ELR (cell line): ENCODE results near the gene RCC2.

Source experiments
- DNase-seq: peaks from one replicate; pipeline ENCODE4 v3.0.0-alpha.2; 2015; ENCODE audit warnings: low read depth

Gene RCC2

GRCh38 chr1:17372955-17373354 is 66.5 kb downstream of the RCC2 start:
- DNase-seq, result no peak

GRCh38 chr1:17371896-17372295 is 67.6 kb downstream of the RCC2 start, which contains the start of gene PADI6:
PADI6 (plus strand) TSS chr1:17372196; CDS start chr1:17372246, 50 bp downstream.
- DNase-seq, result no peak

DNA sequence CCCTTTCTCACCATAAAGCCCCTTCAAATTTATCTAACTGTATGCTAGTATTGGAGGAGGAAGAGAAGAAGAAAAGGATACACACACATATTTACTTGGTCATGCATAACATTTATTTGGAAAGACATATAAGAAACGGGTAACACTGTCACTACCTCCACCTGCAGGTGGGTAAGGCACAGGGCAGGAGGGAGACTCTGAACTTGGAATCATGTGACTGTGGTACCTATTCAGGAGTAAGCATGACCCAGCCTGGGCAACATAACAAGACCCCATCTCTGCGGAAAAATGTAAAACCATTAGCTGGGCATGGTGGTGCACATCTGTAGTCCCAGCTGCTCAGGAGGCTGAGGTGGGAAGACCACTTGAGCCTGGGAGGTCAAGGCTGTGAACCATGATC is 68.9 kb downstream of the RCC2 start:
- DNase-seq, result peak; percentile 22

- DNase-seq, result peak; percentile 85
These were observed 70.0 kb downstream of the RCC2 start for GRCh38 chr1:17369466-17369865.

DNA sequence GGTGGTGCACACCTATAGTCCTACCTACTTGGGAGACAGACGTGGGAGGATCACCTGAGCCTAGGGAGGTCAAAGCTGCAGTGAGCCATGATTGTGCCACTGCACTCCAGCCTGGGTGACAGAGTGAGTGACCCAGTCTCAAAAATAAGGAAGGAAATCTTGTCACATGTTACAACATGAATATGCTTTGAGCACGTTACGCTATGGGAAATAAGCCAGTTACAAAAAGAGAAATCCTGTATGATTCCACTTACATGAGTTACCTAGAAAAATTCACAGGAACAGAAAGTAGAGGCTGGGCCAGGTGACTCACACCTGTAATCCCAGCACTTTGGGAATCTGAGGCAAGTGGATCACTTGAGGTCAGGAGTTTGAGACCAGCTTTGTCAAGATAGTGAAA is 74.2 kb downstream of the RCC2 start:
- DNase-seq, result no peak

GRCh38 chr1:17363771-17364170 is 75.7 kb downstream of the RCC2 start:
- no peak for DNase-seq

DNA sequence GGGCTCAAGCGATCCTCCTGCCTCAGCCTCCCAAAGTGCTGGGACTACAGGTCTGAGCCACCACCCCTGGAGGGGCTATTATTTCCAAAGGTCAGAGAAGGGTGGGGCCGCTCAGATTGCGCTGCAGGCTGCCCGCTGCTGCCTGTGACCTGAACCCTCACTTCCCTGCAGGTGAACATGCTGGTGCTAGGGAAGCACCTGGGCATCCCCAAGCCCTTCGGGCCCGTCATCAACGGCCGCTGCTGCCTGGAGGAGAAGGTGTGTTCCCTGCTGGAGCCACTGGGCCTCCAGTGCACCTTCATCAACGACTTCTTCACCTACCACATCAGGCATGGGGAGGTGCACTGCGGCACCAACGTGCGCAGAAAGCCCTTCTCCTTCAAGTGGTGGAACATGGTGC is 76.1 kb downstream of the RCC2 start:
- DNase-seq, result no peak

- no peak for DNase-seq
These were observed 77.8 kb downstream of the RCC2 start for GRCh38 chr1:17361687-17362086.

DNA sequence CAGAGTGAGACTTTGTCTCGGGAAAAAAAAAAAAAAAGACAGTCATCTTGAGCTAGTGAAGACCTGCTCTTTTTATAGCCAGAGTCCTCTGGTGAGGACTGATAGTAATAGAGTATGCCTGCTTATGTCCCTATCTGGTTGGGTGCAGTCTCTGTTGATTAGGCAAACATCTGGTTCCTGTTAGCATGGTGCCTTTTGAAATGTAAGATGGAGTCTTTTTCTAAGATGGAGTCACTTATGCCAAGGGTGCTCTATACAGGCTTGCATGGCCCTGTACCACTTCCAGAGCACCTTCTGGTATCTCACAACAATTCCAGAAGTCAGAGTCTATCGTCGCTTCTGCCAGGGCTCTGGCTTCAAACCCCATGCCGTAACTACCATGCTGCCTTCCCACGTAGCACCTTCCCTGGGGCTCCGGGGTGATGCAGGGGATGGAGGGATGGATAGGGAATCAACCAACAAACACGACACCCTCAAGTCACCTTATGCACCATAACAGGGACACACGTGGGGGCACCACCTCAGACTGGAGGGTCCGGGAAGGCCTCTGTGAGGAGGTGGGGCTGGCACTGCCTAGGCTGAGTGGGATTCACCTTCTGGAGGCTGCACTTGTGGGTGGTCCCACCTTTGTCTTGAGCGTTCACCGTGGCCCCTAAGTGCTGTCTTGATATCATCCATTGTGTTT is 79.1 kb downstream of the RCC2 start:
- DNase-seq, result no peak

DNA sequence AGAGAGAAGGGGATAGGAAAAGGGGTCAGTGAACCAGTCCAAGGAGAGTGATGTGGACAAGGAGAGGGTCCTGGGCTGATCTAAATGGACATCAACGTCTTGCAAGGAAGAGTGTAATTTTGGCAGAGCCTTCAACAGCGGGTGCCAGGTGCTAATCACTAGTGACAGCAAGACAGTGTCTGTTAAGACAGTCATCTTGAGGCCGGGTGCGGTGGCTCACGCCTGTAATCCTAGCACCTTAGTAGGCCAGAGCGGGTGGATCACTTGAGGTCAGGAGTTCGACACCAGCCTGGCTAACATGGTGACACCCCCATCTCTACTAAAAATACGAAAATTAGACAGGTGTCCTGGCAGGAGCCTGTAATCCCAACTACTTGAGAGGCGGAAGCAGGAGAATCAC is 79.7 kb downstream of the RCC2 start:
- DNase-seq, result no peak

GRCh38 chr1:17359031-17359430 is 80.4 kb downstream of the RCC2 start:
- no peak for DNase-seq

DNA sequence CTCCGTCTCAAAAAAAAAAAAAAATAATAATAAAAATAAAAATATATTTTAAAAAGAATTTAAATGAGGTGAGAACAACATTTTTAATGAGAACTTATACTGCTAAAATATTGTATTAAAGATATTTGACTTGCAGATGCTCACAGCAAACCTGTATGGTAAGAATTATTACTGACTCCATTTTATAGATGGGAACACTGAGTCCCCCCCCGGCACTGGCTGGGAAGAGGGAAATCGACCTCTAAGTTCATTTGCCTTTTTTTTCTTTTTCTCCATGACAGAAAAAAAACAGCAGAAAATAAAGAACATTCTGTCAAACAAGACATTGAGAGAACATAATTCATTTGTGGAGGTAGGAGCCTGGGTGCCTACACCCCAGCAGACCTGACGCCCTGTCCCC is 80.9 kb downstream of the RCC2 start:
- no peak for DNase-seq
